Measurements from ENCODE around the gene SREBF1. TPM values are rescaled to one million over a fixed set of nuclear protein-coding genes. Genes with fewer than 3 reads are reported as not detected.

Gene SREBF1
- total RNA-seq, 1 donor from 2014 or later, result 83.0 TPM

- DNase-seq (ENCODE audit: low read depth), result no peak
- Histone ChIP-seq H3K4me3 (ENCODE audit: low read depth, low read length) (no peak overlapping the region), H3K27me3 (ENCODE audit: control insufficient read depth, insufficient read depth, low read length) (no peaks in the 10 kb centered on the region), H3K36me3 (ENCODE audit: control insufficient read depth, insufficient read depth, low read length) (no peaks in the 10 kb centered on the region)
- TF ChIP-seq CTCF (IDR thresholded peaks at IDR 0.05; ENCODE audit: insufficient read depth, low read length, poor library complexity, severe bottlenecking), result no peak
These were observed 64.6 kb downstream of the SREBF1 start for GRCh38 chr17:17772231-17772630.

GRCh38 chr17:17771498-17772201 lies 65.1 kb downstream of the SREBF1 start:
- TF ChIP-seq CTCF (IDR thresholded peaks at IDR 0.05; ENCODE audit: insufficient read depth, low read length, poor library complexity, severe bottlenecking), result no peak

GRCh38 chr17:17770632-17771044 lies 66.1 kb downstream of the SREBF1 start:
- Histone ChIP-seq H3K27me3 (ENCODE audit: control insufficient read depth, insufficient read depth, low read length) (no peaks in the 10 kb centered on the region), H3K36me3 (ENCODE audit: control insufficient read depth, insufficient read depth, low read length) (no peaks in the 10 kb centered on the region), H3K4me3 (ENCODE audit: low read depth, low read length) (no peak overlapping the region)
- DNase-seq (ENCODE audit: low read depth), result no peak
- TF ChIP-seq CTCF (IDR thresholded peaks at IDR 0.05; ENCODE audit: insufficient read depth, low read length, poor library complexity, severe bottlenecking), result no peak

More at GRCh38 chr17:17771498-17772201, 65.1 kb downstream of the SREBF1 start:
- no peaks in the 10 kb centered on the region for H3K27me3 ChIP-seq (ENCODE audit: control insufficient read depth, insufficient read depth, low read length)
- DNase-seq (ENCODE audit: low read depth), result no peak
- H3K36me3 ChIP-seq (ENCODE audit: control insufficient read depth, insufficient read depth, low read length), result no peaks in the 10 kb centered on the region
- no peak overlapping the region for H3K4me3 ChIP-seq (ENCODE audit: low read depth, low read length)

DNA sequence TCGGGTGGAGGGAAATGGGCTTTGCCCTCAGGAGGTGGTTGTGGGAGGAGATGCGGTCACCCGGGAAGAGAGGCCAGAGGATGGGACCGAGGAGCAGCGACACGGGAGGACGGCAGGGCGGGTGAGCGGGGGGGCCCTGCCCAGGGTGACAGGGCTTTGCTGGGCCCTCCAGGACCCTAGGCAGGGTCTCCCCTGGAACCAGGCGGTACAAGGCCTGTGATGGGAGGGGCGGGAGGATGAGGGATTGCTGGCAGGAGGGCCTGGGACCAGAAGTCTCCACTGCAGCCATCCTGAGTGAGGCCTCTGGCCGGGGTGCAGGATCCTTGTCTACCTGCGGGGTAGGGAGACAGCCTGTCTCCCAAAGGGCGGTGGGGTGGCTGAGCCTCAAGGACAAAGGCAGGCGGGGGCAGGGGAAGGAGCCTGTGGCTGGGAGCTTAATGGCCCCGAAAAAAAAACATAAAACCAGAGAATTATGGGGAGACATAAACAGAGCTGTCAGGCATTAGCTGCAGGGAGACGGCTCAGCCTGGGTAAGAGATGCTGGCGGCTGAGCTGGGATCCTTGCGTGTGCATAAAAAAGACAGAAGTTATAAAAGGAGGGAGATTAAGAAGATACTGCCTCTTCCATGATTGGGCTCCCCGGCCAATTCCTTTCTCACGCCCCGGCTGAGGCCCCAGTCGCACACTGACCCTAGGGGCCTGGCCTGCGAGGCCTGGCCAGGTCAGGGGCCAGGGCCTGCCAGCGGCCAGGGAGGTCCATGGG lies 66.7 kb downstream of the SREBF1 start:
- no peak for DNase-seq (ENCODE audit: low read depth)
- no peak overlapping the region for H3K4me3 ChIP-seq (ENCODE audit: low read depth, low read length)
- TF ChIP-seq CTCF (IDR thresholded peaks at IDR 0.05; ENCODE audit: insufficient read depth, low read length, poor library complexity, severe bottlenecking), result no peak
- no peaks in the 10 kb centered on the region for H3K27me3 ChIP-seq (ENCODE audit: control insufficient read depth, insufficient read depth, low read length)
- no peaks in the 10 kb centered on the region for H3K36me3 ChIP-seq (ENCODE audit: control insufficient read depth, insufficient read depth, low read length)

GRCh38 chr17:17768424-17769088 lies 68.2 kb downstream of the SREBF1 start:
- no peaks in the 10 kb centered on the region for H3K27me3 ChIP-seq (ENCODE audit: control insufficient read depth, insufficient read depth, low read length)
- TF ChIP-seq CTCF (IDR thresholded peaks at IDR 0.05; ENCODE audit: insufficient read depth, low read length, poor library complexity, severe bottlenecking), result no peak
- no peak overlapping the region for H3K4me3 ChIP-seq (ENCODE audit: low read depth, low read length)
- no peaks in the 10 kb centered on the region for H3K36me3 ChIP-seq (ENCODE audit: control insufficient read depth, insufficient read depth, low read length)
- no peak for DNase-seq (ENCODE audit: low read depth)
